OCI-LY3 (cell line): ENCODE results near the gene ADCY6.

ENCODE experiments used
- H2AFZ ChIP-seq: fragments of 200-600, 300-600 bp; shearing (Covaris generic); 2 replicates; pipeline ENCODE4 v1.6.0; 2014; ENCODE audit warnings: antibody characterized with exemption, low read depth, low read length
- H3K27ac ChIP-seq: fragments of 200-600, 300-600 bp; sonication (generic); 2 replicates; pipeline ENCODE4 v1.5.1; 2014; ENCODE audit warnings: mild to moderate bottlenecking, low read length, moderate library complexity, mixed read lengths
- H3K27me3 ChIP-seq: fragments of 200-600, 300-600 bp; sonication (generic); 2 replicates; pipeline ENCODE4 v1.6.1; 2014; ENCODE audit warnings: low read depth, low read length, mixed read lengths
- H3K36me3 ChIP-seq: fragments of 200-600, 300-600 bp; sonication (generic); replicated peaks from 2 replicates; pipeline ENCODE3; 2014; ENCODE audit warnings: low read depth, low read length, mixed read lengths
- H3K4me1 ChIP-seq: fragments of 300-600, 200-600 bp; sonication (generic); 2 replicates; pipeline ENCODE4 v1.6.1; 2014; ENCODE audit warnings: low read length, mixed read lengths
- H3K4me2 ChIP-seq: fragments of 200-600, 300-600 bp; sonication (generic); 2 replicates; pipeline ENCODE4 v1.6.1; 2014; ENCODE audit warnings: low read length, mixed read lengths
- H3K4me3 ChIP-seq: fragments of 300-600, 200-600 bp; sonication (generic); 2 replicates; pipeline ENCODE4 v1.5.1; 2014; ENCODE audit warnings: antibody characterized with exemption, mild to moderate bottlenecking, low read length, moderate library complexity
- H3K79me2 ChIP-seq: fragments of 300-600, 200-600 bp; shearing (Covaris generic); 2 replicates; pipeline ENCODE4 v1.6.1; 2014; ENCODE audit warnings: mild to moderate bottlenecking, low read length, mixed read lengths
- H3K9ac ChIP-seq: fragments of 300-600, 200-600 bp; shearing (Covaris generic); 2 replicates; pipeline ENCODE4 v1.6.0; 2014; ENCODE audit warnings: mild to moderate bottlenecking, low read length, moderate library complexity
- H3K9me3 ChIP-seq: fragments of 200-600, 300-600 bp; shearing (Covaris generic); 2 replicates; pipeline ENCODE4 v1.6.1; 2014; ENCODE audit warnings: low read length, mixed read lengths; ENCODE audit not compliant: insufficient read depth
- H4K20me1 ChIP-seq: fragments of 200-600, 300-600 bp; sonication (generic); 2 replicates; pipeline ENCODE4 v1.6.1; 2016; ENCODE audit warnings: low read length, mixed read lengths; ENCODE audit not compliant: insufficient read depth
- CTCF ChIP-seq: fragments of 200-600, 300-600 bp; sonication (generic); IDR thresholded peaks from 2 replicates; pipeline ENCODE4 v1.5.1; 2014; ENCODE audit warnings: antibody characterized with exemption, low read length, low read depth
- EZH2phosphoT487 ChIP-seq: fragments of 200-600 bp; shearing (Covaris generic); IDR thresholded peaks from 2 replicates; pipeline ENCODE4 v1.6.1; 2018; ENCODE audit warnings: antibody characterized with exemption, mixed run types, low read depth

Gene ADCY6

GRCh38 chr12:48788854-48789775 lies at the start of gene ADCY6:
Gene ADCY6, minus strand, starts transcription at chr12:48789089. Its CDS starts 5,655 bp downstream, at chr12:48783434.
- H3K9me3 ChIP-seq: no peaks in the 10 kb centered on the region
- H2AFZ ChIP-seq: peak within 1 kb of the TSS; percentile 91
- H3K27ac ChIP-seq: no peak within 1 kb of the TSS
- peak within 1 kb of the TSS; percentile 85 for H3K9ac ChIP-seq
- TF ChIP-seq EZH2phosphoT487: no peak
- TF ChIP-seq CTCF: no peak
- peak within 1 kb of the TSS; percentile 85 for H3K4me2 ChIP-seq
- peaks cover 13% of the 10 kb centered on the region for H3K4me1 ChIP-seq
- no peaks in the 10 kb centered on the region for H3K79me2 ChIP-seq
- H3K36me3 ChIP-seq: no peaks in the 10 kb centered on the region
- H3K27me3 ChIP-seq: 0 out of 2 replicates have a peak, but pooled peaks cover 3% of the 10 kb centered on the region
- no peaks in the 10 kb centered on the region for H4K20me1 ChIP-seq
- H3K4me3 ChIP-seq: peak within 1 kb of the TSS; percentile 97

- H4K20me1 ChIP-seq: no peaks in the 10 kb centered on the region
- H3K4me2 ChIP-seq: no peak overlapping the region
- peaks cover 42% of the 10 kb centered on the region for H3K36me3 ChIP-seq
Measured at GRCh38 chr12:48838048-48838447, 49.2 kb upstream of the ADCY6 start.

GRCh38 chr12:48832321-48833060 lies 43.6 kb upstream of the ADCY6 start:
- no peak overlapping the region for H3K9ac ChIP-seq
- H3K4me2 ChIP-seq: no peak overlapping the region
- TF ChIP-seq EZH2phosphoT487 (no peak), CTCF (no peak)
- no peak overlapping the region for H3K4me3 ChIP-seq
- peaks cover 66% of the 10 kb centered on the region for H3K36me3 ChIP-seq
- no peak overlapping the region for H2AFZ ChIP-seq
- H3K27ac ChIP-seq: no peak overlapping the region
- H3K4me1 ChIP-seq: no peaks in the 10 kb centered on the region
- H3K79me2 ChIP-seq: no peaks in the 10 kb centered on the region
- H3K9me3 ChIP-seq: no peaks in the 10 kb centered on the region
- no peaks in the 10 kb centered on the region for H3K27me3 ChIP-seq
- peaks cover 9% of the 10 kb centered on the region for H4K20me1 ChIP-seq

More at GRCh38 chr12:48838048-48838447, 49.2 kb upstream of the ADCY6 start:
- Histone ChIP-seq H3K9ac (no peak overlapping the region), H3K79me2 (no peaks in the 10 kb centered on the region), H3K4me3 (no peak overlapping the region), H3K27ac (no peak overlapping the region), H3K27me3 (no peaks in the 10 kb centered on the region), H3K4me1 (no peaks in the 10 kb centered on the region), H2AFZ (no peak overlapping the region), H3K9me3 (no peaks in the 10 kb centered on the region)
- TF ChIP-seq CTCF: no peak
- TF ChIP-seq EZH2phosphoT487: no peak

GRCh38 chr12:48831257-48831656 lies 42.4 kb upstream of the ADCY6 start:
- Histone ChIP-seq H3K4me1 (no peaks in the 10 kb centered on the region), H3K4me3 (no peak overlapping the region), H3K9ac (no peak overlapping the region), H3K4me2 (no peak overlapping the region), H3K9me3 (no peaks in the 10 kb centered on the region), H4K20me1 (peaks cover 9% of the 10 kb centered on the region), H3K27ac (no peak overlapping the region), H3K79me2 (no peaks in the 10 kb centered on the region), H3K36me3 (peaks cover 54% of the 10 kb centered on the region), H2AFZ (no peak overlapping the region), H3K27me3 (no peaks in the 10 kb centered on the region)
- TF ChIP-seq EZH2phosphoT487: no peak
- TF ChIP-seq CTCF: no peak
